HG02840 (cell line): ENCODE measurements around the gene GLCE.
"Not testable (repeated sequence)": the region's sequence is repeated elsewhere in the genome, so short reads cannot be mapped to it uniquely, and the experiment has no call there.

Source experiments
- ATAC-seq: cut with Tn5 transposase; IDR thresholded peaks from one replicate; pipeline ENCODE4 v1.9.1; 2021; ENCODE audit warnings: mild to moderate bottlenecking, moderate library complexity, moderate number of reproducible peaks; ENCODE audit not compliant: unreplicated experiment, low FRiP score

The GLCE gene

GRCh38 chr15:69293741-69294615, 133.5 kb downstream of the GLCE start:
- no peak for ATAC-seq

GRCh38 chr15:69296606-69297005, 136.2 kb downstream of the GLCE start:
- ATAC-seq = no peak

GRCh38 chr15:69297642-69298353, 137.4 kb downstream of the GLCE start:
- ATAC-seq = no peak

GRCh38 chr15:69298354-69298696, 137.9 kb downstream of the GLCE start:
- no peak for ATAC-seq

- no peak for ATAC-seq
Measured at GRCh38 chr15:69298697-69299441, 138.4 kb downstream of the GLCE start, which contains the start of gene PAQR5. Gene PAQR5, plus strand, starts transcription at chr15:69298912. Its CDS starts 61,169 bp downstream, at chr15:69360081.

GRCh38 chr15:69299451-69299886, 139.0 kb downstream of the GLCE start:
- ATAC-seq = no peak

- no peak for ATAC-seq
Measured at GRCh38 chr15:69299943-69300588, 139.6 kb downstream of the GLCE start.

- not testable (repeated sequence) for ATAC-seq
Measured at GRCh38 chr15:69301101-69301500, 140.7 kb downstream of the GLCE start.

GRCh38 chr15:69302087-69302486, 141.7 kb downstream of the GLCE start:
- ATAC-seq = not testable (repeated sequence)

GRCh38 chr15:69302929-69303328, 142.5 kb downstream of the GLCE start:
- ATAC-seq = no peak

GRCh38 chr15:69303337-69304181, 143.1 kb downstream of the GLCE start:
- no peak for ATAC-seq

GRCh38 chr15:69304182-69304545, 143.7 kb downstream of the GLCE start:
- ATAC-seq = no peak

- no peak for ATAC-seq
Measured at GRCh38 chr15:69305204-69305931, 144.9 kb downstream of the GLCE start.

- ATAC-seq = no peak
Measured at GRCh38 chr15:69305933-69306568, 145.6 kb downstream of the GLCE start.

GRCh38 chr15:69307939-69308338, 147.5 kb downstream of the GLCE start:
- no peak for ATAC-seq

GRCh38 chr15:69308949-69309348, 148.5 kb downstream of the GLCE start:
- ATAC-seq = no peak

GRCh38 chr15:69311319-69311721, 150.9 kb downstream of the GLCE start:
- no peak for ATAC-seq

- no peak for ATAC-seq
Measured at GRCh38 chr15:69313432-69314000, 153.1 kb downstream of the GLCE start.
